Measurements from ENCODE around the gene FURIN. TPM values are rescaled to one million over a fixed set of nuclear protein-coding genes. Genes with fewer than 3 reads are reported as not detected.

The FURIN gene
- total and polyA plus RNA-seq, 2 donors (not counting 1 experiment from before 2014, with no cell fraction given), result 19.4 to 27.9 TPM

- no peak overlapping the region for H3K4me3 ChIP-seq (replicated peaks in 1 of 4; ENCODE audit: control extremely low read depth in 1 of 4, insufficient read depth in 1 of 4, low read depth in 3 of 4, low read length in 4 of 4)
- no peaks in the 10 kb centered on the region for H3K36me3 ChIP-seq (ENCODE audit: control insufficient read depth, insufficient read depth, low read length)
- no peak overlapping the region for H2AFZ ChIP-seq (ENCODE audit: low read length)
- no peak overlapping the region for H3K27ac ChIP-seq (ENCODE audit: insufficient read depth, low read length)
- H3K27me3 ChIP-seq (ENCODE audit: control insufficient read depth, insufficient read depth, low read length), result no peaks in the 10 kb centered on the region
- H3K9ac ChIP-seq (ENCODE audit: insufficient read depth, low read length), result no peak overlapping the region
- no peaks in the 10 kb centered on the region for H4K20me1 ChIP-seq (ENCODE audit: control insufficient read depth, extremely low read depth, insufficient read depth, low read length)
- H3K4me2 ChIP-seq (ENCODE audit: extremely low read depth, insufficient read depth, low read length), result no peak overlapping the region
- no peaks in the 10 kb centered on the region for H3K9me3 ChIP-seq (ENCODE audit: control insufficient read depth, insufficient read depth, low read depth, low read length)
- DNase-seq (ENCODE audit: low read depth in 2 of 2), result no peak
- TF ChIP-seq EZH2 (IDR thresholded peaks at IDR 0.05; ENCODE audit: low read length, missing control alignments) (no peak), CTCF (conservative IDR thresholded peaks at IDR 0.05 in 1 of 2, IDR thresholded peaks at IDR 0.05 in 1 of 2; ENCODE audit: low read depth in 1 of 2, low read length in 2 of 2) (no peak)
- H3K4me1 ChIP-seq (ENCODE audit: control insufficient read depth, extremely low read depth, insufficient read depth, low read length), result peaks cover 2% of the 10 kb centered on the region
- H3K79me2 ChIP-seq (ENCODE audit: control insufficient read depth, insufficient read depth, low read length), result no peaks in the 10 kb centered on the region
Measured at GRCh38 chr15:90838544-90838943, 29.8 kb upstream of the FURIN start.

GRCh38 chr15:90839187-90840071 lies 29.0 kb upstream of the FURIN start:
- TF ChIP-seq EZH2 (IDR thresholded peaks at IDR 0.05; ENCODE audit: low read length, missing control alignments) (no peak), CTCF (conservative IDR thresholded peaks at IDR 0.05 in 1 of 2, IDR thresholded peaks at IDR 0.05 in 1 of 2; ENCODE audit: low read depth in 1 of 2, low read length in 2 of 2) (no peak)
- H3K27me3 ChIP-seq (ENCODE audit: control insufficient read depth, insufficient read depth, low read length), result no peaks in the 10 kb centered on the region
- no peaks in the 10 kb centered on the region for H3K79me2 ChIP-seq (ENCODE audit: control insufficient read depth, insufficient read depth, low read length)
- no peaks in the 10 kb centered on the region for H3K36me3 ChIP-seq (ENCODE audit: control insufficient read depth, insufficient read depth, low read length)
- no peak overlapping the region for H3K4me2 ChIP-seq (ENCODE audit: extremely low read depth, insufficient read depth, low read length)
- no peak overlapping the region for H2AFZ ChIP-seq (ENCODE audit: low read length)
- no peak overlapping the region for H3K9ac ChIP-seq (ENCODE audit: insufficient read depth, low read length)
- no peaks in the 10 kb centered on the region for H4K20me1 ChIP-seq (ENCODE audit: control insufficient read depth, extremely low read depth, insufficient read depth, low read length)
- H3K27ac ChIP-seq (ENCODE audit: insufficient read depth, low read length), result no peak overlapping the region
- peaks cover 2% of the 10 kb centered on the region for H3K4me1 ChIP-seq (ENCODE audit: control insufficient read depth, extremely low read depth, insufficient read depth, low read length)
- DNase-seq (ENCODE audit: low read depth in 2 of 2), result peak in 1 of 2 donors; percentile 73
- H3K9me3 ChIP-seq (ENCODE audit: control insufficient read depth, insufficient read depth, low read depth, low read length), result no peaks in the 10 kb centered on the region
- H3K4me3 ChIP-seq (replicated peaks in 1 of 4; ENCODE audit: control extremely low read depth in 1 of 4, insufficient read depth in 1 of 4, low read depth in 3 of 4, low read length in 4 of 4), result no peak overlapping the region

DNA sequence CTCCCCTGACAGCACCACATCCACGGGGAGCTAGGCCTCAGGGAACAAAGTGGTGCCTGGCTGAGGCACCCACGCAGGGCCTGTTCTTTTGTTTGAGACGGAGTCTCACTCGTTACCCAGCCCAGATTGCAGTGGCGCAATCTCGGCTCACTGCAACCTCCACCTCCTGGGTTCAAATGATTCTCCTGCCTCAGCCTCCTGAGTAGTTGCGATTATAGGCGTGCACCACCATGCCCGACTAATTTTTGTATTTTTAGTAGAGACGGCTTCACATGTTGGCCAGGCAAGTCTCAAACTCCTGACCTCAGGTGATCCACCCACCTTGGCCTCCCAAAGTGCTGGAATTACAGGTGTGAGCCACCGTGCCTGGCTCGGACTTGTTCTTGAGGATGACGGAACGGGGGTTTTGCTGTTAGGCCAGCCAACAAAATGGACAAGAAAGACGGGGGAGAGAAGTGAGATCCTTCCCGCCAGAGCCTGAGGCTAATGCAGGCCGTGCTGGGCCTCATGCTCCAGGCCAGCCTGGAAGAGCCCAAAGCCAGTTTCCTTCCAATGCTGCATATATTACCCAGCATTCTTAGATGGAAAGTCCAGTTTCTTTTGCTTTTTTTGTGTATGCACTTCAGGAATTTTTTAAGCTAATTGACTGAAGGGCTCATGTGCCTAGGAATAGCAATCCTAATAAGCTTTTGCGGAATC lies 28.1 kb upstream of the FURIN start:
- Histone ChIP-seq H3K27ac (ENCODE audit: insufficient read depth, low read length) (no peak overlapping the region), H3K27me3 (ENCODE audit: control insufficient read depth, insufficient read depth, low read length) (no peaks in the 10 kb centered on the region), H3K79me2 (ENCODE audit: control insufficient read depth, insufficient read depth, low read length) (no peaks in the 10 kb centered on the region), H3K9me3 (ENCODE audit: control insufficient read depth, insufficient read depth, low read depth, low read length) (no peaks in the 10 kb centered on the region), H3K4me3 (replicated peaks in 1 of 4; ENCODE audit: control extremely low read depth in 1 of 4, insufficient read depth in 1 of 4, low read depth in 3 of 4, low read length in 4 of 4) (no peak overlapping the region), H3K9ac (ENCODE audit: insufficient read depth, low read length) (no peak overlapping the region), H2AFZ (ENCODE audit: low read length) (no peak overlapping the region), H3K36me3 (ENCODE audit: control insufficient read depth, insufficient read depth, low read length) (no peaks in the 10 kb centered on the region), H3K4me2 (ENCODE audit: extremely low read depth, insufficient read depth, low read length) (no peak overlapping the region), H4K20me1 (ENCODE audit: control insufficient read depth, extremely low read depth, insufficient read depth, low read length) (no peaks in the 10 kb centered on the region), H3K4me1 (ENCODE audit: control insufficient read depth, extremely low read depth, insufficient read depth, low read length) (peaks cover 8% of the 10 kb centered on the region)
- no peak for DNase-seq (ENCODE audit: low read depth in 2 of 2)
- no peak for TF ChIP-seq EZH2 (IDR thresholded peaks at IDR 0.05; ENCODE audit: low read length, missing control alignments)
- no peak for TF ChIP-seq CTCF (conservative IDR thresholded peaks at IDR 0.05 in 1 of 2, IDR thresholded peaks at IDR 0.05 in 1 of 2; ENCODE audit: low read depth in 1 of 2, low read length in 2 of 2)

Measured in fibroblast of lung (primary cell).